CD1c-positive myeloid dendritic cell (primary cell): ENCODE results near the gene LRP1.
"Not testable (repeated sequence)": the region's sequence is repeated elsewhere in the genome, so short reads cannot be mapped to it uniquely, and the experiment has no call there.

Source experiments
- DNase-seq: peaks from one replicate; pipeline ENCODE4 v3.0.0-alpha.2; 2016; ENCODE audit errors: extremely low spot score

The LRP1 gene

DNA sequence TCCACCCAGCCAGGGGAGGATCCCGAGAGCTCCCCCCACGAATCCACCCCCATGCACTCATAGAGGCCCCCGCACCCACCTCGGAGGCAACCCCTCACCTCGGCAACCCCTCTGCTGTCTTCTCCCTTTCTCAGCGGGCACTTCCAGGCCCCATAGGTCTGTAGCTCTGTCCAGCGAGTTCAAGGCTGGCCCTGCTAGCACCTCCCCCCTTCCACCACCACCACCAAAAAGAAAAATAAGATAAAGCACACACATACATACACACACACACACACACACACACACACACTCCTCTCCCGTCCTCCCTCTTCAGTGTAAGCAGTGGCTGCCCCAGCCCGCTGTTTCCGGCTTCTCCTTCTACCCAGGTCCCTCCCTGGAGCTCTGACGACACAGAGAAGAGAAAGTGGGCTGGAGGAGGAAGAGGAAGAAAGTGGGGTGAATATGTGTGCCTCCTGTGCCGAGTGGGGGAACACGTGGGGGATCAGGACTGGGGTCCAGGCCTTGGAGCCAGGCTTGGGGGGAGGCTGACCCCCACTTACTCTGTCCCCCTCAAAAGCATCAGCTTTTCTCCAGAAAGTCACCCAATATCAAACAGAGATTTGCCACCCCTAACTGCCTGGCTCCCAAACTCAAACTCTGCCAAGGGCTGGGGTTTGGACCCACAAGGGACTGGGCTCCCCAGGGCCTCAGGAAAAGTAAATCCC is 17.1 kb upstream of the LRP1 start, which contains the start of gene STAT6:
Gene STAT6, minus strand, starts transcription at position 332 of the 704 bp plus-strand sequence. CDS start 3,084 bp downstream, outside the sequence.
- peak; percentile 93 for DNase-seq

DNA sequence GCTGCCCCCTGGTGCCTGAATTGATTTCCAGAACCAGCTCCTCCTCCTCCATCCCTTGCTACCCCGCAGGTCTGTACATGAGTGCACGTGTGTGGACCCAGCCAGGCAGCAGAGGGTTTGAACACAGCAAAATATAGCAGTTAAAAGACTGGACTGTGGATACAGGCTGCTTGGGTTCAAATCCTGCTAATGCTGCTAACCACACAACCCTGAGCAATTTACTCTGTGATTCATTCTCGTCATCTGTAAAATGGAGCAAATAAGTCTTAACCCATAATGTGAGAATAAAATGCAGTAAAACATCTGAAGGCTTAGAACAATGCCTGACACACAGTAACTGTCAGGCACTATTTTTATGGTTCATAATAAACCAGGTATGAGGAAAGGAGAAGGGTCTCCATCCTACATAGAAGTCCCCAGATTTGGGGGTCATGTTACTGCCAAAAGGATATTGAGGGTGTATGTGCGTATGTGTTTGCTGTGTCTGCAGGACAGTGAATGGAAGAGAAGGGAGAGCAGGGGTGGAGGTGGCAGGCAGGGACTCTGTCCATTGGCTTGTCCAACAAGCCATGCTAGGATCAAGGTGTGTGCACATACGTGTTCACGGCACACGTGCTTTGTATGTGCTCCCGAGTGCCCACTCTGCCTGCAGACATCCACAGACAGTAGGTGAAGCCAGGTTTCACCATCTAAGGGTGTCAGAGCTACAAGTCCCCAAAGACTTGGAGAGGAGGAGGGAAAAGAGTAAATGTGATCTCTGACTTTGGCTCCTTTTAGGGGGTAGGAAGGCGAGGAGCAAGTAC is 15.6 kb upstream of the LRP1 start:
- DNase-seq = no peak

DNA sequence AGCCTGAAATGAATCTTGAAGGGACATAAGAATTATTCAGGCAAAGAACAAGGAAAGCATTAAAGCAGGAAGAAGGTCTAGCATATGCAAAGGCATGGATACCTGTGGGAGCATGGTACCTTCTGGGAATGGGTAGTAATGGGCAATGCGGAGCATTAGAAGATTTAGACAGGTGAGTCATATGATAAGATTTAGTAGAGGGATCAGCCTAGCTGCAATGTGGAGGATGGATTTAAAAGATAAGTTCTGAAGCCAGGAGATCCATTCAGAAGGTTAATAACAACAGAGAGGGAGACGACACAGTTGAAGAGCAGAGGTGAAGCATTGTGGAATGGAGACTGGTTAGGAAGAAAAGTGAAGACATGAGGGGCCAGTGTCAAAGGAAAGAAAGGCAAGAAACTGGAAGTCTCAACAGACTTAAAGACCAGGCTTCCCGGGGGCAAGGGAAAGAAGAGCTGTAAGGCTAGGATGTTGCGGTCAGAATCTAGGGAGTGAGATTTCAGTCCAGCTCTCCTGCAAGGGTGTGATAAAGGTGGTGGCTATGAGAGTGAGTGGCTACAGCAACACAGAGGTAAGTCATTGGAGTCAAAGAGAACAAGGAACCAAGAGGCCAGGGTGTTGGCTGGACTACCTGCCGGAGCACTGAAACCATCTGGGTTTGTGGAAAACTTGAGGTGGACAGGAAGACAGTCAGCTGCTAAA is 11.6 kb upstream of the LRP1 start:
- no peak for DNase-seq

DNA sequence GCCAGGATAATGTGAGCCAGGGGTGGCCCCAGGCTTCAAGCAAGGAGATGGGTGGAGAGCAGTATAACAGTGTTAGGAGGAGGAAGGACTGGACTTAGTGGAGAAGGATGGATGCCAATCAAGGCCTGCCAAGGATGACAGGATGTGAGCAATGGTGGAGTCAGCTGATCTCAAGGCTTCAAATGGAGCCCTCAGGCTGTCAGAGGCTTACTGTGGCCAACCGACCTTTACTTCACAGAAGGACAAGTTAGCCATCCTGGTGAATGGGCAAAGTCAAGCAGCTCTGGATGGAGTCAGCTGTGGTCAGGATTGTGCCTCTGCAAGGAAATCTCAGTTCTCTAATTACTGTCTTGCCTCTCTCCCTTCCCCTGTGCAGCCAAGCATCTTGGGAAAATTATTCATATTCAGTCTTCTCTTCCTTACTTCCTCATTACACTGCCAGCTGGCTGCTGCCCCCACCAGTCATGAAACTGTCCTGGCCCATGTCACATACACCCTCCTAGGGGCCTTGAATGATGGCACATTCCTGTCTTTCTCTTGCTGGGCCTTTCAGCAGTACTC is 9.5 kb upstream of the LRP1 start:
- DNase-seq = peak; percentile 89

DNA sequence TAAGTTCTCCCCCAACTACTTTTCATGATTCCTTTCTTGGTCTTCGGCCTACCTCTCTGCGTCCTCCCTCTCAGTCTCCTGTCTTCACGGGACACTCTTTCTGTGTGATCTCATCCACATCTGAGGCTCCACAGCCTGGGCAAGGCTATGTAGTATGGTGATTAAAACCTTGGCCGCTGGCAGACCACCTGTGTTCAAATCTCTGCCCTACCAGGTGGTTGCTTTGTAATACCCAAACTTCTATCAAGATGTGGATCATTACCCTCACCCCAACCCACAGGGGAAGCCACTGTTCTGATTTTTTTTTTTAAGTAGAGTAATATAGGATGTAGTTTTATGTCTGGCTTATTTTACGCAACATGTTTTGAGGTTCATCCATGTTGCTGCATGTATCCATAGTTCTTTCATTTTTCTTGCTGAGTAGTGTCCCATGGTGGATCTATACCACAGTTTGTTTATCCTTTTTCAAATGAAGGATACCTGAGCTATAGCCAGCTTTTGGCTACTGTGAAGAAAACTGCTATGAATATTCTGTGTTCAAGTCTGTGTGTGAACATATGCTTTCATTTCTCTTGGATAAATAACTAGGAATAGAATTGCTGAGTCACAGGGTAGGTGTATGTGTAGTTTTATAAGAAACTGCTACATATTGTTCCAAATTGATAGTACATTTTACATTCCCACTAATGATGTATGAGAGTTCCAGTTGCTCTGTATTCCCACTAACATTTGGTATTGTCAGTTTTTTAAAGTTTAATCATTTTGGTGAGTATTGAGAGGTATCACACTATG is 8.8 kb upstream of the LRP1 start:
- no peak for DNase-seq

DNA sequence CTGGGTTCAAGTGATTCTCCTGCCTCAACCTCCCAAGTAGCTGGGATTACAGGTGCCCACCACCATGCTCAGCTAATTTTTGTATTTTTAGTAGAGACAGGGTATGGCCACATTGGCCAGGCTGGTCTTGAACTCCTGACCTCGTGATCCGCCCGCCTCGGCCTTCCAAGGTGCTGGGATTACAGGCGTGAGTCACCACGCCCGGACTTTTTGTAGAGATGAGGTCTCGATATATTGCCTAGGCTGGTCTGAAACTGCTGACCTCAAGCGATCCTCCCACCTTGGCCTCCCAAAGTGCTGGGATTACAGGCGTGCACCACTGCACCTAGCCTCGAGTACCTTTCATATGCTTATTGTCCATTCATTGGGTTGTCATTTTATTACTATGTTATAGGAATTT is 7.6 kb upstream of the LRP1 start:
- DNase-seq = not testable (repeated sequence)

DNA sequence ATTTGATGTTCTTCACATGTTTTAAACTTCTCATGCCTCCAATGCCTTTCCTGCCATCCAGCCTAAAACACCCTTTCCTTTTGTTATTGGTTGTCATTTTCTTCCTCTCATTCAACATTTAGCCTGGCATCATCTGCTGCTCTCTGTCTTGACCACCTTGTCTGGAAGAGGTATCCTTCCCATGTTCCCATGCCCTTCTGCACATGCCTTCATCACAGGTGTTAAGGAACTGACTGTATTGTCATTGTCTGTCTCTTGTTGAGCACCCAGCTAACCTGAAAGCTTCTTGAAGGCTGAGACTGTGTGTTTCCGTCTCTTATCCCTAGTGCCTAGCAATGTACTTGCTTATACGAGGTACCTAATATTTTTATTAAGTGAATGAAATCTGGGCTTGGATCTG is 4.5 kb upstream of the LRP1 start:
- DNase-seq = no peak

DNA sequence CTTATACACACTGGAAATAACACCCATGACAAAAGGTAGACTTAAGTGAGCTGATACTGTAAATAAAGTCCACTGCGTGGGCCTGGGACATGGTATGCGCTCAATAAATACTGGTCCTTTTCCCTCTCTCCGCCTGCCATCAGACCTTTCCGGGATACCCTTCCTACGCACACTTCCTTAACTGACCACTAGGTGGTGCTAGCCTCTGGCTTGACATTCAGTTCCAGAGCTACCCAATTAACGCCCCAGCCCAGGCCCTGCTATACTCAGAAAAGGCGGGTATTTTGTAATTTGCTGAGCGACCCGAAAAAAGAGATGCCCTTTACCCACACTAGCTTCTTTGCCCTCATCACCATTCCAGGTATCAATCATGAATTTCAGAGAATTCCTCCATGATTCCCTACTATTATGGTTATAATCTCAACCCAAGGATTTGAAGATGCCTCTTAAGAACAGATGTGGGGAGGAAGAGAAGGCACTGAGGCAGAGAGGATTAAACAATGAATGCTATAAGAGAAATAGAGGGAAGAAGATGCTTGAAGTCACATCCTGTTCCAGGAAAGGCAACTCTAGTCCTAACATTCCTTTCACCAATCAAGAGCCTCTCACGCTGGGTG is 3.9 kb upstream of the LRP1 start:
- DNase-seq = peak; percentile 89

DNA sequence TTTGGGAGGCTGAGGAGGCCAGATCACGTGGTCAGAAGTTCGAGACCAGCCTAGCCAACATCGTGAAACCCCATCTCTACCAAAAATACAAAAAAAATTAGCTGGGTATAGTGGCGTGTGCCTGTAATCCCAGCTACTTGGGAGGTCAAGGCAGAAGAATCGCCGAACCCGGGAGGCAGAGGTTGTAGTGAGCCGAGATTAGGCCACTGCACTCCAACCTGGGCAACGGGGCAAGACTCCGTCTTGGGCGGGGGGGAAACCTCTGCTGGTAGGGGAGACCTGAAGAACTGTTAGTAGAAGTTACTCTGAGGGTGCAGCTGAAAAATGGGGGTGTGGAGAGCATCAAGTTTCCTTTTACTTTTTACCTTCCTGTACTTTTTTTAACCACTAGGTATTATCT is 2.2 kb upstream of the LRP1 start:
- DNase-seq = no peak

DNA sequence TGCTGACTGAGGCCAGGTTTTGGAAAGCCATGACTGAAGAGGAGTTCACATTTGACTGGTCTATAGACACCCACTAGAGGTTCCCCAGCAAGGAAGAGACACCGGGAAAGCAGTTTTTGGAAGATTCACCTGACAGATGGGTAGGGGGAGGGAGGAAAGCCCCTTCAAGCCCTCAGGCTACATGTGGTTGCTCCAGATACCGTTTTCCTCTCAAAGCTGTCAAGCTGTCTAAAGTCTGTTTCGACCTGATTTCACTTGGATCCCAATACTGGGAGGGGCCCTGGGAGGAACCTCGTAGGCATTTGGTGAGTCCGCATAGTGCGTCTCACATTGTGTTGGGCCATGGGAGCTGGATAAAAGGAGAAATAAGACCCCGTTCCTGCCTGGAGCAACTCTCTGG is 1.7 kb upstream of the LRP1 start:
- DNase-seq = no peak

DNA sequence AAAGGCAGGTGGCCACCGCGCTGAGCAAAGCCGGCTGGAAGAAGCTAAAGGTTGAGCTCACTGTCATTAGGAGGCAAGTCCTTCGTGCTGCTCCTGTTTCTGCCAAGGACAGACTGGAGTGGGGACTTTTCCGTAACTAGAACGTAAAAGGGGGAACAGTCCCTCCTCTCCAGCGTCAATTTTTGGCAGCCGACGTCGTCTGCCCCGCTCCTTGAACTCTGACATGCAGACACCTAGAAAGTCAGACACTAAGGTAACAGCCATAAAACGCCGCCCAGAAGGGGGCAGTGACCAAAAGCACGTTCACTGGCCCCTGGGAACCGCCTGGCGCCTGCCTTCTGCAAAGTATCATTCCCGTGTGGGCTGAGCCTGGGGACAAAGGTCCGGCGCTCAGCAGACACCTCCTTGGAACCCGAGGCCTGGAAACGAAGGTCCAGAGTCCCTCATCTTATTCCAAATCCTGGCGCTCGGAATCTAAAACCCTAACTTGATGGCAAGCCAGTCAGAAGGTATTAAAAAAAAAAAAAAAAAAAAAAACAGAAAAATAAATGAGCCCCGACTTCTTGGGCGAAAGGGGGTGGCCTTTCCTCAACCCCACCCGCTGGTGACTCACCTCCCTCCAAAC is 1.1 kb upstream of the LRP1 start:
- DNase-seq = peak; percentile 69

DNA sequence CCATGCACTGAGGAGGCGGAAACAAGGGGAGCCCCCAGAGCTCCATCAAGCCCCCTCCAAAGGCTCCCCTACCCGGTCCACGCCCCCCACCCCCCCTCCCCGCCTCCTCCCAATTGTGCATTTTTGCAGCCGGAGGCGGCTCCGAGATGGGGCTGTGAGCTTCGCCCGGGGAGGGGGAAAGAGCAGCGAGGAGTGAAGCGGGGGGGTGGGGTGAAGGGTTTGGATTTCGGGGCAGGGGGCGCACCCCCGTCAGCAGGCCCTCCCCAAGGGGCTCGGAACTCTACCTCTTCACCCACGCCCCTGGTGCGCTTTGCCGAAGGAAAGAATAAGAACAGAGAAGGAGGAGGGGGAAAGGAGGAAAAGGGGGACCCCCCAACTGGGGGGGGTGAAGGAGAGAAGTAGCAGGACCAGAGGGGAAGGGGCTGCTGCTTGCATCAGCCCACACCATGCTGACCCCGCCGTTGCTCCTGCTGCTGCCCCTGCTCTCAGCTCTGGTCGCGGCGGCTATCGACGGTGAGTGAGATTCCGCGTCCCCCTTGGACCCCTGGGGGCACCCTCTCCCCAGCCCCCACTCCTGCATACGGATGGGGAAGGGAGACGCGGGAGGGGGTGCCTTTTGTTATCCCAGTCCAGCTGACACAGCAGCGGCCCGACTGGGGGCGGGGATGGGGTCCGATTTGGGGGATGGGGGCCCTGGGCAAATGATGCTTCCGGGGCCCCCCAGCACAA is 400 bp downstream of the LRP1 start:
- DNase-seq = peak; percentile 33

DNA sequence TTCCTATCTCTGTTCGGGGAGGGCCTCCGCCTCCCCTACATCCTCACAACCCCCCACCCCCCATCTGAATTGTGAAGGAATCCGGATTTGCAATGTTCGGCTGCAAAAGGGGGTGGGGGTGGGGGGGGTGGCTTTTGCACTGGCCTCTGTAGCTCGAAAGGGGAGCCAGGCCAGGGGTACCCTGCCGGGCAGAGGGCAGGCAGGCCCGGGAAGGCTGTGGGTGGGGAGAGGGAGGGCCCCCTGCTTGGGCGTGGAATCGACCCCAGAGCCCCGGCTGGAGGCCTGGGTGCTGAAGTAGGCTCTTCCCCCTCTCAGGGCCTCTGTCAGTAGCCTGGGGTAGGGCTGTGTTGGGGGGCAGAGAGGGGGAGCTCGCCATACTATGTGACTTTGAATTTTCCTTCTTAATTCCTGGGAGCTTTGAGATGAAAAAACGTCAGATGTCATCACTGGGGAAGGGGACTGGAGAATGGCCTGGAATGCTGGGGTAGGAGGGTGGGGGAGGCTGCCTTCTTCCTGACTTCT is 1.1 kb downstream of the LRP1 start:
- DNase-seq = no peak

DNA sequence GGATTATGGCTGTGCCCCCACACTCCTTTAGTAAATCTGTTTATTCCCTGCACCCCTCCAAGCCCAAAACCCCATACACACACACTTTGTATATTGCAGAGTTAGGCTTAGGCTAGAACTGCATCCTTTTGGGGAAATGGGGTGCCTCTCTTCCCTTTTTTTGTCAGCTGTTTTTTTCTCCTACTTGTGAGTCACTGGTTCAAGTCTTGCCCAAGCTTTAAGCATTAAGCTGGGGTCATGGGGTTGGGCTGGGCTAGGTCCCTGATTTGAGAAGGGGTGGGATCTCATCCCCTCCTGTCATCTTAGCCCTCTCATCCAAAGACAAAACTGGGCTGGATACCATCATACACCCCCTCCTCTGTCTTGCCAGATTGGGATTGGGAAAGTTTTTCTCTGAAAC is 1.6 kb downstream of the LRP1 start:
- peak; percentile 88 for DNase-seq

DNA sequence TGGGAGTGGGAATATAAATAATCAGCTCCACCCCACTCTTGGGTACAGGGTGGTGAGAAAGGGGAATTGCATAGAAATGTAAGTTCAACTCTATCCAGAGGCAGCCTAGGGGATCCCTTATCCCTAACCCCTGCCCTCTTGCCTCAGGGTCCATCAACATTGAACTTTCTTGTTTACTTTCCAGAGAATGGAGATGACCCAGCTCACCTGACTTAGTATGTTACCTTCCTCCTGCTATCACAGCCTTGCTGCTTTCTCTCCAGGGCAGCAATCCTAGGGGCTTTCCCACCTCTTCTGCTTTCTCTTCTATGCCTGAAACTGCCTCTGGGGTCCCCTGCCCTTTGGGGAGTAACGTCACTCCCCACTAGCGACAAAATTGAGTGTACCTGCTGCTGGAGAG is 2.7 kb downstream of the LRP1 start:
- DNase-seq = no peak

DNA sequence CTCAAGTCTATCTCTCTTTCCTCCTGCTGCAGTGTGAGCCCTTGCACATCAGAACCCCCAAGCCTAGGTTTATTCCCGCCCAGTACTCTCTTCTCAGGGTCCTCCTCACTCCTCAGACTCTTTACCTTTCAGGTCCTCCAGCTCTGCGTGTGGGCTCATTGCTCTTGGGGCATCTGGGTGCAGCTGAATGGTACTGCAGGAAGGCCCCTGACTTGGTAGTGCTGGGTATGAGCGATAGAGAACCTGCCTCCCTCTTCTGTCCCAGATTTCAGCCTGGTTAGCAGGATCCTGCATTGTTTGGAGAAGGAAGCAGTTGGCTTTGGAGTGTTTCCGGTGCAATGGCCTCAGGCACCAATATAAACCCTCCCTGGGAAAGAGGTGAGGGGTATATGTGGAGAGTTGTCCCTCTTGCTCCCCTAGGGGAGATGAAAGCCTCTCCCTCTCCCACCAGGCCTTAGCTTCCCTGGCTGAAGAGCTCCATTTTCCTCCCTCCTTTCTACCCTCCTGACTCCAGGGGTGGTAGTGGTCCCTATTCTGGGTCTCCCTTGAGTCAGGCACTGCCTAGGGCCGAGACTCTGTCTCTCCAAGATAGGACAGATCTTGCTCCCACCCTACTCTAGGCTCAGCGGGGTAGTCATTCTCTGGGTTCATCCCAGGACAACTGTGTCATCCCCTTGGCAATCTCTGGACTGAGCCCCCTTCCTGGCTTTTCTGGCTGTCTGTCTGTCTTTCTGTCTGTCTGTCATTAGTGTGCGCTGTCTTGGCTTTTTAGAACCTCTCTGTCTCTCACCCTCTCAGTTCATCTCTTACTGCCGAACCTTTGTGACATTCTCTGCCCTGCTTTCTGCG is 3.8 kb downstream of the LRP1 start:
- DNase-seq = no peak

DNA sequence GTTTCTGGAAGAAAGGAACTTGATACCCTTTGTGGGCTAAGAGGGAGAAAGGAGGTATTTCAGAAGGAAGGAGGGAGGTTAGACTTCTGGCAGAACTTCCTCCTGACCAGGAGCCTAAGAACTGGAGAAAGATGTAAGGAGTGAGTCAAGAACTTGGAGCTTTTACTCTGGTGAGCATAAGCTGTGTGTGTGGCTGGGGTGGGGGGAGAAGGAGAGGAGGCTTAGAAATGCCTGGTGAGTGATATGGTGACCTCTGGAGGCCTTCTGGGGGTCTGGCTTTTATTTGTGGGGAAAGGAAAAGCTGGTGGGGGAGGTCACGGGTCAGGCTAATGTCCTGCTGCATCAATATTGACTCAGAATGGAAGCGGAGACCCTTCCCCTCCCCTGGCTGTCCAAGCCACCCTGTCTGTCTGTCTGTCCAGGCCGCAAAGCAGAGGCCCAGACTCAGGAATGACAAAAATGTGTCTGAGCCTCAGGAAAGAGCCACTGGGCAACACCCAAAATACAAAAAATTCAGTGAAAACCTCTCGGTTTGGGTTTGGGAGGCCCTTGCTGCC is 4.8 kb downstream of the LRP1 start:
- no peak for DNase-seq

DNA sequence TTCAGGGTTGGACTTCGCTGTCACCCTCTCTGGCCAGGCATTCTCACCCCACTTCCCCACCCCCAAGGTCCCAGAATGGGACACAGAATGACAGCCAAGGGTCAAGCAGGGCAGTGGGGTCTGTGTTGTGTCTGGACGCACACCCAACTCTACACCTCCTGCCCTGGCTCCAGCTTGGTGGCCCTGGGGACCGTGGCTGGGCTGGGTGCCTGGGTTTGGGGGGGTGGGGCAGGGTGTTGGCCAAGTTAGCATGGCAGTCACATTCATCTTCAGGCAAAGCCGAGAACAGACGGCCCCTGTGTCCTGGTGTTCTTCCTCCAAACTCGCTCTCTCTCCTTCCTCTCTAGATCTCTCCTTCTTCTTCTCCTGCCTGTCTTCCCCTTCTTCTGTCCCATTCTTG is 5.6 kb downstream of the LRP1 start:
- DNase-seq = no peak
